NT2/D1 (cell line): Measurements from ENCODE around the gene HOXD4.

ENCODE experiments used
- DNase-seq: peaks from one replicate; pipeline ENCODE4 v3.0.0-alpha.2; 2011; ENCODE audit warnings: low read depth, low spot score
- H3K27me3 ChIP-seq: 2 replicates; pipeline ENCODE4 v1.6.0; 2011; ENCODE audit warnings: mild to moderate bottlenecking; ENCODE audit not compliant: insufficient read length, insufficient read depth
- H3K36me3 ChIP-seq: 2 replicates; pipeline ENCODE4 v1.6.1; 2011; ENCODE audit warnings: mild to moderate bottlenecking, low read length, mixed read lengths; ENCODE audit not compliant: insufficient read depth, insufficient read length
- H3K4me1 ChIP-seq: 2 replicates; pipeline ENCODE4 v1.5.1; 2011; ENCODE audit not compliant: insufficient read depth, insufficient read length
- H3K4me3 ChIP-seq: 2 replicates; pipeline ENCODE4 v1.5.1; 2011; ENCODE audit warnings: low read depth; ENCODE audit not compliant: insufficient read length
- H3K9ac ChIP-seq: 2 replicates; pipeline ENCODE4 v1.6.0; 2011; ENCODE audit warnings: low read depth; ENCODE audit not compliant: insufficient read length
- H3K9me3 ChIP-seq: 2 replicates; pipeline ENCODE4 v1.5.1; 2011; ENCODE audit warnings: mild to moderate bottlenecking, low read length; ENCODE audit not compliant: insufficient read depth
- SUZ12 ChIP-seq: IDR thresholded peaks from 2 replicates; pipeline ENCODE4 v1.6.1; 2011; ENCODE audit not compliant: insufficient read length, insufficient read depth; ENCODE audit errors: extremely low read depth
- YY1 ChIP-seq: IDR thresholded peaks from 2 replicates; pipeline ENCODE4 v1.6.1; 2011; ENCODE audit not compliant: insufficient read length, insufficient read depth
- ZNF274 ChIP-seq: IDR thresholded peaks from 2 replicates; pipeline ENCODE4 v1.6.1; 2011; ENCODE audit warnings: mild to moderate bottlenecking, low read depth, low read length

HOXD4 gene

DNA sequence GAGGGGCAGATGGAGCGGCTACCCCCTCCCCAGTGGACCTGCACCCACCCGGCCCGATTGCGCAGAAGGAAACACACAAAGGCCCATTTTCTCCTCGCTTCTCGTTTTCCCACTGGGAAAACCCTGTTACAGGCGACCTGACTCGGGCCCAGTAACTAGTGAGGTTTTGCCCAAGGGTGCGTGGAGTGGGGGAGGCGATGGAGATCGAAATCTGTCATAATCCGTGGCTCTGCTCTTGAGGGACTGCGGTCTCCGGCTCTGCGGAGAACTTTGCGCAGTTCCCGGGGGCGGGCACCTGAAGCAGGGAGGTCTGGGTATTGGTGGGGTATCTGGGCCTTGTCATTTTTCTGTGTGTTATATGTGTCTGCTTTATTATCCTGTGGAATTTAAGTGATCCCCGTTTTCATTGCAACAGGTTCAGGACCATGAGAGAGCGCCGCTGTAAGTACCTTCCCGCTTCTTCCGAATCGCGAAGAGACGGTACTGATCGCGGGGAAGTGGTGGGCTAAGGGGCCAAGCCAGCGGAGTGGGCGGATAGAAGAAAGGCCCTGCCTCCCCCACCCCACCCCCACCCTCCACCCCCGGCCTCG lies 4.0 kb upstream of the HOXD4 start:
- DNase-seq, result no peak
- H3K9ac ChIP-seq, result no peak overlapping the region
- no peaks in the 10 kb centered on the region for H3K4me1 ChIP-seq
- peaks cover 99% of the 10 kb centered on the region for H3K27me3 ChIP-seq
- H3K9me3 ChIP-seq, result no peaks in the 10 kb centered on the region
- H3K4me3 ChIP-seq, result no peak overlapping the region
- no peak for TF ChIP-seq SUZ12
- no peak for TF ChIP-seq ZNF274
- no peak for TF ChIP-seq YY1
- no peaks in the 10 kb centered on the region for H3K36me3 ChIP-seq

DNA sequence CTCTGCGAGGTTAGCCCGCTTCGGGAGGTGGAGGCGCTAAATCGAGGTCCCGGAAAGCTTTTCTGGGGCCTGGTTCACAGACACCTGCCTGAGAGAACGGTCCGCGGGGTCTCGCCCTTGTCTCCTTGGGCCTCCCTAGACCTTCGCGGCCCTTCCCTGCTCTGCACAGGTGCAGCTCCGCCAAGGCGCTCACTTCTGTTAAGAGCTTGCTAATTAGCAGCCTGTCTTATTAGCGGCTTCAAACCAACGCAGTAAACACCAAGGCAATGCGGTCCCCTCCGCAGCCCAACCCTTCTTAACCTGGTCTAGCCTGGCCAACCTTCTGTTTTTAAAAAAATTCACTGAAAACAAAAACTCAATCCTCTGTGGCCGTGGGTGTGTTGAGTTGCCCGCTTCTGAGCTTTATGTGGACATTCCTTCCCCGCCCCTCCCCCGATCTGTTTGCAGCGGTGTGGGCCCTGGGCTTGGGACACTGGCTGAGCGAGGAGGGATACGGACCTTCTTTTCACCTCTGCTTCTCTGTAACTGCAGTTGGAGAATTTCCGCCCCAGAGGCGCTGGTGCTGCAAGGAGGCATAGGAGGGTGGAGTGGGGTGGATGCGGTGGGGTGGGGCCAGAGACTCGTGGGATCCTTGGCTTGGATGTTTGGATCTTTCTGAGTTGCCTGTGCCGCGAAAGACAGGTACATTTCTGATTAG lies 3.4 kb upstream of the HOXD4 start:
- no peak overlapping the region for H3K4me3 ChIP-seq
- H3K4me1 ChIP-seq, result no peaks in the 10 kb centered on the region
- no peak for TF ChIP-seq ZNF274
- no peaks in the 10 kb centered on the region for H3K36me3 ChIP-seq
- H3K27me3 ChIP-seq, result peaks cover 99% of the 10 kb centered on the region
- no peak for DNase-seq
- H3K9ac ChIP-seq, result no peak overlapping the region
- H3K9me3 ChIP-seq, result no peaks in the 10 kb centered on the region

DNA sequence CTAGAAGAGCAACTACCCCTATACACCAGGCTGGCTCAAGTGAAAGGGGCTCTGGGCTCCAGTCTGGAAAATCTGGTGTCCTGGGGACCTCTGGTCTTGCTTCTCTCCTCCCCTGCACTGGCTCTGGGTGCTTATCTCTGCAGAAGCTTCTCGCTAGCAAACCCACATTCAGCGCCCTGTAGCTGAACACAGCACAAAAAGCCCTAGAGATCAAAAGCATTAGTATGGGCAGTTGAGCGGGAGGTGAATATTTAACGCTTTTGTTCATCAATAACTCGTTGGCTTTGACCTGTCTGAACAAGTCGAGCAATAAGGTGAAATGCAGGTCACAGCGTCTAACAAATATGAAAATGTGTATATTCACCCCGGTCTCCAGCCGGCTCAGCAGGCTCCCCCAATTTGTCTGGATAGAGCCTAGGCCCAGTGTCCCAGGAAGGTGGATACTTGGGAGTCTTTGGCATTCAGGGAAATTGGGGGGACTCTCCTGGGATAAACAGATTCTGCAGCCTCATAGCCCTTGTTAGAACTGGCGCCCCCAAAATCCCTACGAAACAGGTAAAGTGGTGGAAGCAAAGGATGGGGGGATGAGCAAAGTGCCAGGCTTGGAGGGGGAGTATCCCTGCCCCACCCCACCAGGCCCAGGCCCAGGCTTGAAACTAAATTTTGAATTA lies 2.5 kb upstream of the HOXD4 start:
- TF ChIP-seq YY1 (no peak), SUZ12 (peak; percentile 63)
- Histone ChIP-seq H3K4me3 (no peak overlapping the region), H3K4me1 (no peaks in the 10 kb centered on the region), H3K9ac (no peak overlapping the region), H3K9me3 (no peaks in the 10 kb centered on the region), H3K27me3 (peaks cover 99% of the 10 kb centered on the region), H3K36me3 (no peaks in the 10 kb centered on the region)
- no peak for DNase-seq

DNA sequence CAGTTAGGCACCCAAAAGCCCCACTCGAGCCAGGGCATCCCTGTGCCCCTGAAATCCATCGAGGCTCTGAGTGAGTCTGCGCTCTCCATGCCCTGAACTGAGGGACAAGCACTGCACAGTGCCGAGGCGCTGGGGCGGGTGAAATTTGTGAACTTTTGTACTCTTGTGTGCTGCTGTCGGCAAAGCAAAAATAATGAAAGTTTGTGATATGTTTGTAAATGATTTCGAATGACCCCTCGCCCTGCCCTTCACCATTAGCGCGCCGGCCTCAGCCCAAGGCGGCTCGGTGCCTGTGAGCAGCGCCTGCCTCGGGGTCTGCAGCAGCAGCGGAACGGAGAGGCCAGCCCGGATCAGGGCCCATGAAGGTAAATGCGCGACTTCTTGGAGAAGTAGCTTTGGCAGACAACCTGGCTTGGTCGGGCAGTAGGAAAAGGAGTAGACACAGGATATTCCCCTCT lies 1.8 kb upstream of the HOXD4 start:
- Histone ChIP-seq H3K9ac (no peak overlapping the region), H3K36me3 (no peaks in the 10 kb centered on the region), H3K9me3 (no peaks in the 10 kb centered on the region), H3K4me3 (no peak overlapping the region), H3K4me1 (no peaks in the 10 kb centered on the region), H3K27me3 (peaks cover 99% of the 10 kb centered on the region)
- DNase-seq, result no peak
- TF ChIP-seq YY1, result no peak
- TF ChIP-seq SUZ12, result no peak
- no peak for TF ChIP-seq ZNF274

DNA sequence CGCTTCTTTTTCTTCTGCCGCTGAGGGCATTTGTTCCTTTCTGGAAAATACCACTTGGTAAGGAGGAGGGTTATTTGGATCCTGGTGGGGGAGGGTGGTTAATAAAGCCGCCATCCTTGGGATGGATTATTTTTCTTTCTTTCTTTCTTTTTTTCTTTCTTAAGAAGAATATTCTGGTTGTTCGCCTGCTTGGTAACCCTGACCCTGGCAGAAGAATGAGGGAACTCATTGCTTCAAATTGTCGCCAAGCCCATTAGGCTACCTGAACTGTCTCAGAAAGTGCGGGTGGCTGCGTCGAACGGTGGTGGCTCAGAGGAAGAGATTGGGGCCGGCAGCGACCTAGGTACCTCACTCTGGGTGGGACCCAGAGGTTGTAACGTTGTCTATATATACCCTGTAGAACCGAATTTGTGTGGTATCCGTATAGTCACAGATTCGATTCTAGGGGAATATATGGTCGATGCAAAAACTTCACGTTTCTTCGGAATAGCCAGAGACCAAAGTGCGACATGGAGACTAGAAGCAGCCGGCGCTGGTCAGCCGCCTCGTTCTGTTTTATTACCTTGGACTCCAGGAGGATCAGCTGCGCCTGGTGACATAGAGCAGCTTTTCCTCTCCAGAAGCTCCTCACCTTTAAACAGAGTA lies 1.3 kb upstream of the HOXD4 start:
- no peaks in the 10 kb centered on the region for H3K36me3 ChIP-seq
- DNase-seq, result no peak
- H3K9ac ChIP-seq, result no peak overlapping the region
- no peaks in the 10 kb centered on the region for H3K9me3 ChIP-seq
- TF ChIP-seq YY1, result no peak
- no peak overlapping the region for H3K4me3 ChIP-seq
- H3K27me3 ChIP-seq, result peaks cover 99% of the 10 kb centered on the region
- no peaks in the 10 kb centered on the region for H3K4me1 ChIP-seq

DNA sequence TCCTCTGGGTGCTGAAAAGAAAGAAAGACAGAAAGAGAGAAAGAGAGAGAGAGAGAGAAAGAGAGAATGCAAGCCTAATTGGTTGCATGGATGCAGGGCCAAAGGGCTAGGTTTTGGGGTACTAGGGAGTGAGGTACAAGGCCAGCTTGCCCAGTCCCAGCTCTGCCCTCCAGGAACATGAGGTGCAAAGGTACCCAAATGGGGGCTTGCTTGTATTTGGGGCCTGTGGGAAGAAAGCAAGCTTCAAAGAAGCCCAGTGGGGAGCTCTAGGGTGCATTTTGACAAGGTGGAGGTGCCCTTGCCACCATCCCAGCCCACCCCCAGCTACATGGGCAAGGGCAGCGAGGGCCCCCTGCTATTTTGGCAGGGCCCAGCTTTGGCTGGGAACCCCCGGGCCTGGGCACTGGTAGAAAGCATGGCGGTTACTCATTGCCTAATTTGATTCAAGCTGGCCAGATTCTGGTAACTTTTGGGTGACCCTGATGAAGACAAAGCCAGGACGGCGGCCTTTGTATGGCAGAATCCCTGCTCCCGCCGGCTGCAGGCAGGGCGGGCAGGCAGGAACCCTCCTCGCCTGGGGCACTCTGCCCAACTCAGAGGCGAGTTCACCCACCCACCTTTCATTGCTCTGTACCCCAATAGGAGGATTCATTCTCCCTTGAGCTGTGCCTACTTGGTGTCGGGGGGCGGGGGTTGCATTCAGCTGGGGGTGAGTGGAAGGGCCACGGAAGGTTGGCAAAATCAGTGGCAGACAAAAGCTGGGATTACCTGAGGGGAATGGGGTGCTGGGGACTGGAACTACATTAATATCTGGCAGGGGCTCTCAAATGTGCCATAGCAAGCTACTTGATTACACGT lies 537 bp upstream of the HOXD4 start:
- TF ChIP-seq ZNF274 (no peak), YY1 (no peak), SUZ12 (no peak)
- no peak overlapping the region for H3K9ac ChIP-seq
- no peak for DNase-seq
- H3K4me3 ChIP-seq, result no peak overlapping the region
- H3K4me1 ChIP-seq, result peaks cover 3% of the 10 kb centered on the region
- H3K9me3 ChIP-seq, result no peaks in the 10 kb centered on the region
- H3K27me3 ChIP-seq, result peaks cover 99% of the 10 kb centered on the region
- H3K36me3 ChIP-seq, result no peaks in the 10 kb centered on the region
